OCI-LY3 (cell line): Measurements from ENCODE around the gene CAVIN3.

Experiments
- EZH2phosphoT487 ChIP-seq: fragments of 200-600 bp; shearing (Covaris generic); IDR thresholded peaks from 2 replicates; pipeline ENCODE4 v1.6.1; 2018; ENCODE audit warnings: antibody characterized with exemption, mixed run types, low read depth
- TF ChIP-seq, protein P1 (sequence below): fragments of 200-600, 300-600 bp; sonication (generic); IDR thresholded peaks from 2 replicates; pipeline ENCODE4 v1.5.1; 2014; ENCODE audit warnings: antibody characterized with exemption, low read length, low read depth

DNA sequence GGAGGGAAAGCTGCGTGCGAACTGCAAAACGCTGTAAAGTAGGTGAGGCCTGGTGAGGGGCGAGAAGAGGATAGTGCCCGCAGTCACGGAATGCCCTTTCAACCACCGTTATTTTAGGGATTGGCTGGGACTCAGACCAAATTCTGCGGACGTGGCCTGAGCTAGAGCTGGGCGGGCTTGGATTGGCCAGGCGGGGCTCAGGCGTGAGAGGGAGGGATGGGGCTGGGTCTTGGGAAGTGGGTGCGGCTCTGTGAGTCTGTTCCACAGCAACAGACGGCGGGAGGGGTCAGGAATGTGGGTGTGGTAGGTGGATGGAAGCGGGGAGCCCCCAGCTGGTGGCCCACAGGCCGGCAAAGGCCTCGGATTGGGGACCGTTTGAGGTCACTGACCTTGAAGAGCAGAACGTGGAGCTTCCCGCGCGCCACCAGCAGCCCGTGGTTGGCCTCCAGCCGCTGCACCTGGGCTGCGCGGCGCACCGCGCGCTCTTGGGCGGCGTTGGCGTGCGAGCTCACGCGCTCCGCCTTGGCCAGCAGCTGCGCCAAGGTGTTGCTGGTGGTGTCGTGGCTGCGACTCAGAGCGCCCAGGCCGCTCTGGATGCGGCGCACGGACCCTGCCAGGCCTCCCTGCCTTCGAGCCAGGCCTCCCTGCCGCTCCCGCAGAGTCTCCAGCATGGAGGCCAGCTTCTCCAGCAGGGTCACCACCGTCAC is 444 bp downstream of the CAVIN3 start:
- TF ChIP-seq, protein P1, sequence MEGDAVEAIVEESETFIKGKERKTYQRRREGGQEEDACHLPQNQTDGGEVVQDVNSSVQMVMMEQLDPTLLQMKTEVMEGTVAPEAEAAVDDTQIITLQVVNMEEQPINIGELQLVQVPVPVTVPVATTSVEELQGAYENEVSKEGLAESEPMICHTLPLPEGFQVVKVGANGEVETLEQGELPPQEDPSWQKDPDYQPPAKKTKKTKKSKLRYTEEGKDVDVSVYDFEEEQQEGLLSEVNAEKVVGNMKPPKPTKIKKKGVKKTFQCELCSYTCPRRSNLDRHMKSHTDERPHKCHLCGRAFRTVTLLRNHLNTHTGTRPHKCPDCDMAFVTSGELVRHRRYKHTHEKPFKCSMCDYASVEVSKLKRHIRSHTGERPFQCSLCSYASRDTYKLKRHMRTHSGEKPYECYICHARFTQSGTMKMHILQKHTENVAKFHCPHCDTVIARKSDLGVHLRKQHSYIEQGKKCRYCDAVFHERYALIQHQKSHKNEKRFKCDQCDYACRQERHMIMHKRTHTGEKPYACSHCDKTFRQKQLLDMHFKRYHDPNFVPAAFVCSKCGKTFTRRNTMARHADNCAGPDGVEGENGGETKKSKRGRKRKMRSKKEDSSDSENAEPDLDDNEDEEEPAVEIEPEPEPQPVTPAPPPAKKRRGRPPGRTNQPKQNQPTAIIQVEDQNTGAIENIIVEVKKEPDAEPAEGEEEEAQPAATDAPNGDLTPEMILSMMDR = no peak
- no peak for TF ChIP-seq EZH2phosphoT487
